Trophoblast cell (in vitro differentiated cells and primary cell): ENCODE measurements around the gene GLIPR2.
A peak's percentile ranks its signal among the peaks of the same experiment; 100 is the strongest.
"Not testable (repeated sequence)": the region's sequence is repeated elsewhere in the genome, so short reads cannot be mapped to it uniquely, and the experiment has no call there.

Experiments used
- DNase-seq, 2 donors: peaks; one replicate each; pipeline ENCODE4 v3.0.0-alpha.2; 2016
- H2AFZ ChIP-seq: 2 replicates; pipeline ENCODE4 v1.6.1; 2013; ENCODE audit warnings: low read length, moderate library complexity, mild to moderate bottlenecking; ENCODE audit not compliant: insufficient read depth, poor library complexity
- H2AK5ac ChIP-seq: 2 replicates; pipeline ENCODE4 v1.6.1; 2013; ENCODE audit warnings: mild to moderate bottlenecking, low read length
- H2BK120ac ChIP-seq: 2 replicates; pipeline ENCODE4 v1.6.1; 2013; ENCODE audit warnings: low read length, mild to moderate bottlenecking, moderate library complexity; ENCODE audit not compliant: insufficient read depth, poor library complexity
- H2BK12ac ChIP-seq: 2 replicates; pipeline ENCODE4 v1.6.1; 2013; ENCODE audit warnings: mild to moderate bottlenecking, low read length, moderate library complexity
- H2BK5ac ChIP-seq: 2 replicates; pipeline ENCODE4 v1.6.1; 2013; ENCODE audit warnings: low read length, low read depth, moderate library complexity, mild to moderate bottlenecking; ENCODE audit not compliant: poor library complexity
- H3K14ac ChIP-seq: 2 replicates; pipeline ENCODE4 v1.6.1; 2013; ENCODE audit warnings: mild to moderate bottlenecking, low read length
- H3K18ac ChIP-seq: 2 replicates; pipeline ENCODE4 v1.6.1; 2013; ENCODE audit warnings: mild to moderate bottlenecking, low read length
- H3K23ac ChIP-seq: 2 replicates; pipeline ENCODE4 v1.6.1; 2013; ENCODE audit warnings: low read length
- H3K27ac ChIP-seq: 2 replicates; pipeline ENCODE4 v1.5.1; 2013; ENCODE audit warnings: low read depth, mild to moderate bottlenecking, inconsistent platforms, low read length, moderate library complexity
- H3K27me3 ChIP-seq: 2 replicates; pipeline ENCODE4 v1.6.1; 2013; ENCODE audit warnings: inconsistent platforms, mild to moderate bottlenecking, low read length, moderate library complexity; ENCODE audit not compliant: insufficient read depth
- H3K36me3 ChIP-seq, 2 experiments: 1 replicate in 1 of 2; 2 replicates in 1 of 2; pipeline ENCODE4 v1.6.1; 2013; ENCODE audit warnings: low read length in 2 of 2, mild to moderate bottlenecking in 2 of 2, moderate library complexity in 1 of 2; ENCODE audit not compliant: insufficient read depth in 2 of 2, control insufficient read depth in 1 of 2
- H3K4ac ChIP-seq: 2 replicates; pipeline ENCODE4 v1.6.1; 2013; ENCODE audit warnings: low read depth, mild to moderate bottlenecking, low read length, moderate library complexity
- H3K4me1 ChIP-seq, 2 experiments: 1 replicate in 1 of 2; 2 replicates in 1 of 2; pipeline ENCODE4 v1.6.1; 2013; ENCODE audit warnings: low read length in 2 of 2, mild to moderate bottlenecking in 2 of 2, moderate library complexity in 1 of 2; ENCODE audit not compliant: insufficient read depth in 2 of 2, control insufficient read depth in 1 of 2
- H3K4me2 ChIP-seq: 2 replicates; pipeline ENCODE4 v1.6.1; 2013; ENCODE audit warnings: inconsistent platforms, mild to moderate bottlenecking, low read length, moderate library complexity
- H3K4me3 ChIP-seq: 2 replicates; pipeline ENCODE4 v1.5.1; 2013; ENCODE audit warnings: mild to moderate bottlenecking, low read depth, low read length, inconsistent platforms
- H3K79me1 ChIP-seq: one replicate; pipeline ENCODE4 v1.6.1; 2013; ENCODE audit warnings: low read length
- H3K79me2 ChIP-seq: 2 replicates; pipeline ENCODE4 v1.6.1; 2013; ENCODE audit warnings: low read length, mild to moderate bottlenecking; ENCODE audit not compliant: control insufficient read depth, insufficient read depth, poor library complexity
- H3K9ac ChIP-seq: 2 replicates; pipeline ENCODE4 v1.6.1; 2013; ENCODE audit warnings: mild to moderate bottlenecking, low read length
- H3K9me3 ChIP-seq: 2 replicates; pipeline ENCODE4 v1.6.1; 2013; ENCODE audit warnings: low read depth, mild to moderate bottlenecking, control low read depth, inconsistent platforms, low read length; ENCODE audit not compliant: insufficient read depth
- H4K12ac ChIP-seq: 2 replicates; pipeline ENCODE4 v1.6.1; 2013; ENCODE audit warnings: low read depth, mild to moderate bottlenecking, low read length, moderate library complexity
- H4K8ac ChIP-seq: 2 replicates; pipeline ENCODE4 v1.6.1; 2013; ENCODE audit warnings: low read depth, mild to moderate bottlenecking, low read length, moderate library complexity
- H4K91ac ChIP-seq: one replicate; pipeline ENCODE4 v1.6.1; 2013; ENCODE audit warnings: low read depth, mild to moderate bottlenecking, low read length, moderate library complexity
- WGBS: extraction: QIAGEN DNeasy Blood & Tissue Kit; methylation state at CpG from one replicate; pipeline ENCODE4 v1.1.7; 2013; ENCODE audit warnings: missing lambda C conversion rate; ENCODE audit not compliant: insufficient read length, insufficient coverage; ENCODE audit errors: extremely low coverage; 5-methylcytosine and 5-hydroxymethylcytosine counted together

Gene GLIPR2

GRCh38 chr9:36127652-36128244 is 8.8 kb upstream of the GLIPR2 start:
- H3K4ac ChIP-seq = no peak overlapping the region
- no peak overlapping the region for H3K27ac ChIP-seq
- H3K79me2 ChIP-seq = no peaks in the 10 kb centered on the region
- no peak overlapping the region for H4K8ac ChIP-seq
- H2AK5ac ChIP-seq = no peak overlapping the region
- H3K9me3 ChIP-seq = no peaks in the 10 kb centered on the region
- H3K79me1 ChIP-seq = no peaks in the 10 kb centered on the region
- H3K4me2 ChIP-seq = no peak overlapping the region
- peaks cover 0 to 2% of the 10 kb centered on the region in 2 experiments for H3K36me3 ChIP-seq
- H4K12ac ChIP-seq = no peak overlapping the region
- H3K18ac ChIP-seq = no peak overlapping the region
- H3K27me3 ChIP-seq = no peaks in the 10 kb centered on the region
- no peak overlapping the region for H2BK120ac ChIP-seq
- no peak overlapping the region for H4K91ac ChIP-seq
- DNase-seq = peak in 1 of 2 donors; percentile 20
- H3K4me3 ChIP-seq = no peak overlapping the region
- no CpG with 5 or more reads among the region's 5 CpGs for WGBS
- no peak overlapping the region for H3K14ac ChIP-seq
- no peak overlapping the region for H2AFZ ChIP-seq
- no peaks in the 10 kb centered on the region for H3K4me1 ChIP-seq
- no peak overlapping the region for H2BK5ac ChIP-seq
- no peak overlapping the region for H3K23ac ChIP-seq
- H2BK12ac ChIP-seq = no peak overlapping the region
- H3K9ac ChIP-seq = no peak overlapping the region

GRCh38 chr9:36128349-36128748 is 8.2 kb upstream of the GLIPR2 start:
- Histone ChIP-seq H3K36me3 (no peaks in the 10 kb centered on the region), H2BK120ac (no peak overlapping the region), H2AFZ (no peak overlapping the region), H3K4me2 (no peak overlapping the region), H3K9ac (no peak overlapping the region), H4K91ac (no peak overlapping the region), H3K79me1 (no peaks in the 10 kb centered on the region), H3K4ac (no peak overlapping the region), H4K12ac (no peak overlapping the region), H3K4me3 (no peak overlapping the region), H3K27ac (no peak overlapping the region), H2BK5ac (no peak overlapping the region), H2BK12ac (no peak overlapping the region), H2AK5ac (no peak overlapping the region), H3K9me3 (no peaks in the 10 kb centered on the region), H3K27me3 (no peaks in the 10 kb centered on the region), H3K4me1 (no peaks in the 10 kb centered on the region), H3K18ac (no peak overlapping the region), H3K79me2 (no peaks in the 10 kb centered on the region), H4K8ac (no peak overlapping the region), H3K23ac (no peak overlapping the region), H3K14ac (no peak overlapping the region)
- peak in 1 of 2 donors; percentile 29 for DNase-seq
- WGBS = no CpG with 5 or more reads among the region's 8 CpGs

DNA sequence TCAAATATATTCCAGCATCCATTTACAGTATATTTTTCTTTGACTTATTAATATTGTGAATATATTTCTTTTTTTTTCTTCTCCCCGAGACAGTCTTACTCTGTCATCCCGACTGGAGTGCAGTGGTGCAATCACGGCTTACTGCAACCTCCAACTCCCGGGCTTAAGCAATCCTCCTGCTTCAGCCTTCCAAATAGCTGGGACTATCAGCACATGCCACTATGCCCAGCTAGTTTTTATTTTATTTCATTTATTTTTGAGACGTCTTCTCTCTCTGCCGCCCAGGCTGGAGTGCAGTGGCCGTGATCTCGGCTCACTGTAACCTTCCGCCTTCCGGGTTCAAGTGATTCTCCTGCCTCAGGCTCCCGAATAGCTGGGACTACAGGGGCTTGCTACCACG is 7.4 kb upstream of the GLIPR2 start:
- H3K4me2 ChIP-seq = no peak overlapping the region
- no CpG with 5 or more reads among the region's 12 CpGs for WGBS
- H2BK5ac ChIP-seq = no peak overlapping the region
- H4K91ac ChIP-seq = no peak overlapping the region
- no peak overlapping the region for H4K8ac ChIP-seq
- no peaks in the 10 kb centered on the region for H3K79me1 ChIP-seq
- H3K23ac ChIP-seq = no peak overlapping the region
- H3K27ac ChIP-seq = no peak overlapping the region
- no peak overlapping the region for H3K18ac ChIP-seq
- H2AK5ac ChIP-seq = no peak overlapping the region
- no peak overlapping the region for H2BK12ac ChIP-seq
- H3K27me3 ChIP-seq = no peaks in the 10 kb centered on the region
- DNase-seq = peak; percentile 45 to 63
- no peaks in the 10 kb centered on the region for H3K9me3 ChIP-seq
- no peak overlapping the region for H2AFZ ChIP-seq
- H3K4ac ChIP-seq = no peak overlapping the region
- H3K4me3 ChIP-seq = no peak overlapping the region
- no peak overlapping the region for H3K14ac ChIP-seq
- H3K4me1 ChIP-seq = no peaks in the 10 kb centered on the region
- no peak overlapping the region for H4K12ac ChIP-seq
- H3K9ac ChIP-seq = no peak overlapping the region
- no peaks in the 10 kb centered on the region for H3K79me2 ChIP-seq
- H2BK120ac ChIP-seq = no peak overlapping the region
- no peaks in the 10 kb centered on the region for H3K36me3 ChIP-seq

GRCh38 chr9:36131666-36132065 is 4.9 kb upstream of the GLIPR2 start:
- H3K4me2 ChIP-seq, H4K91ac ChIP-seq, H2BK12ac ChIP-seq, H4K12ac ChIP-seq, H3K4ac ChIP-seq, H3K9me3 ChIP-seq, H3K36me3 ChIP-seq, H2BK120ac ChIP-seq, H3K27ac ChIP-seq, H3K4me3 ChIP-seq, DNase-seq, H3K79me2 ChIP-seq, H2AK5ac ChIP-seq, H3K9ac ChIP-seq, H3K23ac ChIP-seq, H3K18ac ChIP-seq, H3K27me3 ChIP-seq, H3K4me1 ChIP-seq, H2AFZ ChIP-seq, H3K14ac ChIP-seq, H2BK5ac ChIP-seq, H4K8ac ChIP-seq, H3K79me1 ChIP-seq: not testable (repeated sequence)
- no CpG with 5 or more reads among the region's 7 CpGs for WGBS
